Endothelial cell of umbilical vein (primary cell): ENCODE measurements around the gene CCR5. TPM values are rescaled to one million over a fixed set of nuclear protein-coding genes. Genes with fewer than 3 reads are reported as not detected.

Experiments
- BruUV-seq: library from RNA; stranded (reverse); fragments of 400-500 nt; replicated peaks from 2 replicates; lab custom pipeline; 2021; lab: Mats Ljungman, UMichigan
- CTCF ChIA-PET: fragments of 300-600, 350-600 bp; sonication (Branson Sonifier 250); formaldehyde crosslinking; loops from one replicate; lab custom pipeline; 2021; ENCODE audit warnings: antibody characterized with exemption, inconsistent platforms; lab: Charles Lee
- POLR2A ChIA-PET: fragments of 300-600, 350-600 bp; sonication (Branson Sonifier 250); formaldehyde crosslinking; loops from one replicate; lab custom pipeline; 2021; ENCODE audit warnings: antibody characterized with exemption, inconsistent platforms; lab: Charles Lee
- DNase-seq: peaks from one replicate; pipeline ENCODE4 v3.0.0-alpha.2; 2011; ENCODE audit warnings: low read depth, low spot score
- FAIRE-seq: peaks from 2 replicates; lab custom pipeline; 2011; peaks lifted over from hg19 to GRCh38; lab: Jason Lieb, UNC
- H2AFZ ChIP-seq: 2 replicates; pipeline ENCODE4 v1.6.0; 2012; ENCODE audit warnings: low read depth, low read length, control low read depth, inconsistent platforms
- H3K27ac ChIP-seq: 2 replicates; pipeline ENCODE4 v1.5.1; 2011; ENCODE audit warnings: low read depth, mild to moderate bottlenecking, control low read depth, low read length, moderate library complexity; ENCODE audit not compliant: insufficient read depth
- H3K27me3 ChIP-seq, 2 experiments: 2 replicates each; pipeline versions ENCODE4 v1.6.0 to v1.6.1; 2011; ENCODE audit warnings: low read length in 2 of 2, mixed read lengths in 1 of 2; ENCODE audit not compliant: control insufficient read depth in 2 of 2, insufficient read depth in 2 of 2
- H3K36me3 ChIP-seq, 2 experiments: 2 replicates in 1 of 2; 3 replicates in 1 of 2; pipeline ENCODE4 v1.5.1; 2011; ENCODE audit warnings: low read length in 2 of 2, mild to moderate bottlenecking in 1 of 2, moderate library complexity in 1 of 2; ENCODE audit not compliant: control insufficient read depth in 2 of 2, insufficient read depth in 2 of 2; ENCODE audit errors: extremely low read depth in 1 of 2
- H3K4me1 ChIP-seq: 3 replicates; pipeline ENCODE4 v1.5.1; 2011; ENCODE audit warnings: mild to moderate bottlenecking, low read length; ENCODE audit not compliant: control insufficient read depth, insufficient read depth; ENCODE audit errors: extremely low read depth
- H3K4me2 ChIP-seq: 2 replicates; pipeline ENCODE4 v1.6.1; 2011; ENCODE audit warnings: low read length, control low read depth, mixed read lengths; ENCODE audit not compliant: insufficient read depth
- H3K4me3 ChIP-seq, 3 experiments: fragments of 200-600 bp in 1 of 3; sonication (generic), shearing (Covaris generic) in 1 of 3; replicated peaks in 1 of 3; 2 replicates each; pipeline ENCODE4 v1.5.1; 2011 to 2016; ENCODE audit warnings: control low read depth in 3 of 3, low read length in 3 of 3, mild to moderate bottlenecking in 2 of 3, inconsistent platforms in 1 of 3, low read depth in 1 of 3, moderate library complexity in 1 of 3; ENCODE audit not compliant: insufficient read depth in 1 of 3
- H3K79me2 ChIP-seq: 2 replicates; pipeline ENCODE4 v1.6.0; 2012; ENCODE audit warnings: low read length, inconsistent platforms; ENCODE audit not compliant: control insufficient read depth, insufficient read depth
- H3K9ac ChIP-seq: replicated peaks from 2 replicates; pipeline ENCODE3; 2011; ENCODE audit warnings: low read length, control low read depth; ENCODE audit not compliant: insufficient read depth; ENCODE audit errors: extremely low read depth
- H3K9me1 ChIP-seq: replicated peaks from 3 replicates; pipeline ENCODE4 v1.6.0; 2011; ENCODE audit warnings: mild to moderate bottlenecking, low read length; ENCODE audit not compliant: control insufficient read depth, insufficient read depth; ENCODE audit errors: extremely low read depth
- H3K9me3 ChIP-seq: replicated peaks from 2 replicates; pipeline ENCODE4 v1.5.1; 2012; ENCODE audit warnings: low read length, inconsistent platforms; ENCODE audit not compliant: control insufficient read depth, insufficient read depth
- H4K20me1 ChIP-seq: replicated peaks from 2 replicates; pipeline ENCODE3; 2011; ENCODE audit warnings: mild to moderate bottlenecking, low read length; ENCODE audit not compliant: control insufficient read depth, insufficient read depth; ENCODE audit errors: extremely low read depth
- EZH2 ChIP-seq: IDR thresholded peaks from 2 replicates; pipeline ENCODE4 v1.6.1; 2012; ENCODE audit warnings: borderline replicate concordance, low read depth, mild to moderate bottlenecking, moderate library complexity, low read length, inconsistent platforms; ENCODE audit not compliant: severe bottlenecking
- FOS ChIP-seq: IDR thresholded peaks from 2 replicates; pipeline ENCODE4 v1.6.1; 2011; ENCODE audit warnings: mild to moderate bottlenecking, low read length, moderate library complexity, borderline replicate concordance; ENCODE audit not compliant: insufficient read depth
- GATA2 ChIP-seq: IDR thresholded peaks from 2 replicates; pipeline ENCODE4 v1.7.0; 2011; ENCODE audit warnings: low read depth, mild to moderate bottlenecking, moderate library complexity, mixed read lengths, low read length; ENCODE audit not compliant: insufficient read length, insufficient read depth
- JUN ChIP-seq: IDR thresholded peaks from 2 replicates; pipeline ENCODE4 v1.6.1; 2011; ENCODE audit warnings: borderline replicate concordance, low read depth; ENCODE audit not compliant: insufficient read length, insufficient read depth
- MYC ChIP-seq: IDR thresholded peaks from one replicate; pipeline ENCODE4 v1.6.1; 2011; ENCODE audit warnings: mild to moderate bottlenecking, low read depth, low read length
- dilution Hi-C: fragments of 300-500 bp; cut with MboI; formaldehyde crosslinking; loops from one replicate; pipeline ENCODE4 v1.15.0; 2019; ENCODE audit warnings: low sequenced_read_pairs; ENCODE audit not compliant: extremely low pct_ligation_motif_present
- intact Hi-C: fragments of 100-400 bp; cut with micrococcal nuclease; formaldehyde crosslinking; loops from one replicate; pipeline ENCODE4 v1.10.0; 2022
- polyA plus RNA-seq, 4 experiments: library from polyadenylated mRNA; depleted of rRNA in 3 of 4; stranded (reverse) in 3 of 4; unstranded in 1 of 4; fragments of >200 nt; gene quantifications; 2 replicates each; pipeline versions ENCODE4 v1.2.1 to v1.2.3, GENCODE V29; 2011 to 2012; ENCODE audit warnings: missing spikeins in 1 of 4
- total RNA-seq: library from RNA; stranded (reverse); gene quantifications from 2 replicates; pipeline ENCODE4 v1.2.3, GENCODE V29; 2021
- TF ChIP-seq, protein P1 (sequence below), 2 donors: IDR thresholded peaks; 1 replicate in 1 of 2; 2 replicates in 1 of 2; pipeline ENCODE4 v1.5.1; 2011; ENCODE audit warnings: low read length in 2 of 2, mild to moderate bottlenecking in 2 of 2, moderate library complexity in 2 of 2, control low read depth in 1 of 2, inconsistent platforms in 1 of 2, low read depth in 1 of 2; ENCODE audit not compliant: insufficient read depth in 1 of 2; ENCODE audit errors: extremely low read depth in 1 of 2

The CCR5 gene
- total and polyA plus RNA-seq, 2 donors (not counting 3 experiments of a cell fraction or from before 2014, with no cell fraction given), result not detected

DNA sequence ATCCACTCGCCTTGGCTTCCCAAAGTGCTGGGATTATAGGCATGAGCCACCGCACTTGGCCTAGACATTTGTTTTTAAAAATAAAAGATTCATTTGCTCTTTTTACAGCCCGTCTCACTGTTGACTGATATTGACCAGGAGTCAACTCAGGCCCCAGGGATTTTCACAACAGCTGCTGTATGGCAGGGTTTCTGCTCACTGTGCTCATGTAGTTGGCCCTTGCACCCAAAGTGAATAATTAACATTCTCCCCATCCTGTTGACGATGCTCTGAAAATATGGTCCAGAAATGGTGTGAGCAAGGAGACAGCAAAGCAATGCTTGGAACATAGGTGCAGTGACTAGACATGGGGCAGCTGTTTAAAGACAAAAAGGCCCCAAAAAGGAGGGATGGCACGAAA, 2.9 kb upstream of the CCR5 start:
- H3K27me3 ChIP-seq, result peaks cover 8 to 14% of the 10 kb centered on the region in 2 experiments
- CTCF ChIA-PET, result interaction anchor here (4.0 to 6.1 kb wide), 2 partner anchors 10 to 92 kb away, joined by 32 to 45 read pairs; no protein-coding TSS in a partner anchor
- no TSS peak for BruUV-seq
- intact Hi-C loops (no loop called here), dilution Hi-C loops (no loop called here)
- no peak overlapping the region for H3K27ac ChIP-seq
- H2AFZ ChIP-seq, result no peak overlapping the region
- no peak for FAIRE-seq
- no peaks in the 10 kb centered on the region for H3K36me3 ChIP-seq
- no peaks in the 10 kb centered on the region for H3K9me1 ChIP-seq
- TF ChIP-seq FOS (no peak), EZH2 (no peak), JUN (no peak), GATA2 (no peak), MYC (no peak)
- TF ChIP-seq, protein P1, sequence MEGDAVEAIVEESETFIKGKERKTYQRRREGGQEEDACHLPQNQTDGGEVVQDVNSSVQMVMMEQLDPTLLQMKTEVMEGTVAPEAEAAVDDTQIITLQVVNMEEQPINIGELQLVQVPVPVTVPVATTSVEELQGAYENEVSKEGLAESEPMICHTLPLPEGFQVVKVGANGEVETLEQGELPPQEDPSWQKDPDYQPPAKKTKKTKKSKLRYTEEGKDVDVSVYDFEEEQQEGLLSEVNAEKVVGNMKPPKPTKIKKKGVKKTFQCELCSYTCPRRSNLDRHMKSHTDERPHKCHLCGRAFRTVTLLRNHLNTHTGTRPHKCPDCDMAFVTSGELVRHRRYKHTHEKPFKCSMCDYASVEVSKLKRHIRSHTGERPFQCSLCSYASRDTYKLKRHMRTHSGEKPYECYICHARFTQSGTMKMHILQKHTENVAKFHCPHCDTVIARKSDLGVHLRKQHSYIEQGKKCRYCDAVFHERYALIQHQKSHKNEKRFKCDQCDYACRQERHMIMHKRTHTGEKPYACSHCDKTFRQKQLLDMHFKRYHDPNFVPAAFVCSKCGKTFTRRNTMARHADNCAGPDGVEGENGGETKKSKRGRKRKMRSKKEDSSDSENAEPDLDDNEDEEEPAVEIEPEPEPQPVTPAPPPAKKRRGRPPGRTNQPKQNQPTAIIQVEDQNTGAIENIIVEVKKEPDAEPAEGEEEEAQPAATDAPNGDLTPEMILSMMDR (IDR thresholded peaks at IDR 0.05; ENCODE audit: extremely low read depth in 1 of 2, insufficient read depth in 1 of 2, low read depth in 1 of 2, low read length in 2 of 2), result no peak
- no peaks in the 10 kb centered on the region for H3K79me2 ChIP-seq
- no peak overlapping the region for H3K4me3 ChIP-seq
- H3K4me1 ChIP-seq, result no peaks in the 10 kb centered on the region
- no peak overlapping the region for H3K4me2 ChIP-seq
- no peak overlapping the region for H3K9ac ChIP-seq
- H4K20me1 ChIP-seq, result no peaks in the 10 kb centered on the region
- DNase-seq, result no peak
- H3K9me3 ChIP-seq, result no peaks in the 10 kb centered on the region
- POLR2A ChIA-PET, result no interaction called here
